HEK293 (cell line): ENCODE measurements around the gene GID8.
A peak's percentile ranks its signal among the peaks of the same experiment; 100 is the strongest.

Source experiments
- CTCF ChIA-PET: fragments of 350-600 bp; formaldehyde crosslinking; extraction: SDS; loops from one replicate; lab custom pipeline; 2021; ENCODE audit warnings: antibody characterized with exemption; lab: Yijun Ruan, JAX
- POLR2A ChIA-PET: fragments of 300-600 bp; formaldehyde crosslinking; extraction: SDS; loops from one replicate; lab custom pipeline; 2020; ENCODE audit warnings: antibody characterized with exemption, inconsistent platforms; lab: Yijun Ruan, JAX
- H3K27ac ChIP-seq: fragments of 200-500 bp; sonication (Bioruptor generic); 2 replicates; pipeline ENCODE4 v1.5.1; 2014; ENCODE audit warnings: low read depth, low read length, control low read depth, inconsistent platforms; ENCODE audit errors: extremely low read depth
- H3K36me3 ChIP-seq, 2 experiments: fragments of 200-500 bp in 1 of 2; sonication (Bioruptor generic) in 1 of 2; 1 replicate in 1 of 2; 2 replicates in 1 of 2; pipeline ENCODE4 v1.5.1; 2014 to 2017; ENCODE audit warnings: inconsistent platforms in 2 of 2, low read length in 2 of 2; ENCODE audit not compliant: control insufficient read depth in 2 of 2, insufficient read depth in 1 of 2
- H3K4me1 ChIP-seq: fragments of 200-500 bp; sonication (Bioruptor generic); 2 replicates; pipeline ENCODE4 v1.5.1; 2014; ENCODE audit warnings: mild to moderate bottlenecking, low read length, inconsistent platforms; ENCODE audit not compliant: control insufficient read depth, insufficient read depth
- H3K4me3 ChIP-seq: 2 replicates; pipeline ENCODE4 v1.5.1; 2011; ENCODE audit warnings: low read depth, mild to moderate bottlenecking, control low read depth, low read length, moderate library complexity
- H3K9me3 ChIP-seq: fragments of 200-500 bp; sonication (Bioruptor generic); 2 replicates; pipeline ENCODE4 v1.5.1; 2014; ENCODE audit warnings: low read depth, low read length, inconsistent platforms; ENCODE audit not compliant: control insufficient read depth, insufficient read depth
- HOXA7 ChIP-seq: sonication (generic); formaldehyde crosslinking; IDR thresholded peaks from 2 replicates; pipeline ENCODE4 v1.8.1; 2022; ENCODE audit warnings: missing genetic modification reagents, borderline replicate concordance
- MEIS1 ChIP-seq: sonication (generic); formaldehyde crosslinking; IDR thresholded peaks from 2 replicates; pipeline ENCODE4 v1.8.1; 2022; ENCODE audit warnings: missing genetic modification reagents, mild to moderate bottlenecking, borderline replicate concordance
- PRDM1 ChIP-seq: fragments of 450-650 bp; formaldehyde crosslinking; IDR thresholded peaks from 2 replicates; pipeline ENCODE4; 2016; ENCODE audit warnings: missing biosample characterization, missing genetic modification characterization
- REPIN1 ChIP-seq: fragments of 450-650 bp; formaldehyde crosslinking; IDR thresholded peaks from 2 replicates; pipeline ENCODE4 v1.5.1; 2017; ENCODE audit warnings: missing biosample characterization, missing genetic modification characterization, low read depth
- ZBTB20 ChIP-seq: fragments of 450-650 bp; formaldehyde crosslinking; IDR thresholded peaks from 2 replicates; pipeline ENCODE4 v1.5.1; 2016; ENCODE audit warnings: missing biosample characterization, missing genetic modification characterization
- ZBTB21 ChIP-seq: fragments of 450-650 bp; formaldehyde crosslinking; IDR thresholded peaks from 2 replicates; pipeline ENCODE4 v1.5.1; 2017; ENCODE audit warnings: missing biosample characterization, missing genetic modification characterization
- ZFHX2 ChIP-seq: fragments of 450-650 bp; formaldehyde crosslinking; conservative IDR thresholded peaks from 2 replicates; pipeline ENCODE4 v1.5.1; 2016; ENCODE audit warnings: missing biosample characterization, missing genetic modification characterization
- ZFP69B ChIP-seq: fragments of 450-650 bp; formaldehyde crosslinking; IDR thresholded peaks from 2 replicates; pipeline ENCODE4 v1.5.1; 2016; ENCODE audit warnings: missing biosample characterization, missing genetic modification characterization
- ZNF16 ChIP-seq: fragments of 450-650 bp; formaldehyde crosslinking; IDR thresholded peaks from 2 replicates; pipeline ENCODE4 v1.5.1; 2016; ENCODE audit warnings: low read depth, missing biosample characterization, missing genetic modification characterization
- ZNF292 ChIP-seq: fragments of 450-650 bp; formaldehyde crosslinking; IDR thresholded peaks from 2 replicates; pipeline ENCODE4 v1.5.1; 2016; ENCODE audit warnings: low read depth, missing biosample characterization, missing genetic modification characterization, borderline replicate concordance
- ZNF366 ChIP-seq: fragments of 450-650 bp; formaldehyde crosslinking; conservative IDR thresholded peaks from 2 replicates; pipeline ENCODE4 v1.5.1; 2016; ENCODE audit warnings: missing biosample characterization, missing genetic modification characterization
- ZNF404 ChIP-seq: fragments of 450-650 bp; formaldehyde crosslinking; IDR thresholded peaks from 2 replicates; pipeline ENCODE4 v1.5.1; 2017; ENCODE audit warnings: missing biosample characterization, missing genetic modification characterization
- ZNF473 ChIP-seq: fragments of 450-650 bp; formaldehyde crosslinking; IDR thresholded peaks from 2 replicates; pipeline ENCODE4 v1.5.1; 2017; ENCODE audit warnings: missing biosample characterization, missing genetic modification characterization
- ZSCAN16 ChIP-seq: fragments of 450-650 bp; formaldehyde crosslinking; IDR thresholded peaks from 2 replicates; pipeline ENCODE4 v1.5.1; 2016; ENCODE audit warnings: missing biosample characterization, missing genetic modification characterization
- TF ChIP-seq, protein P1 (sequence below): fragments of 450-650 bp; formaldehyde crosslinking; IDR thresholded peaks from 2 replicates; pipeline ENCODE4 v1.5.1; 2016; ENCODE audit warnings: missing biosample characterization, missing genetic modification characterization
- TF ChIP-seq, protein P2 (sequence below): fragments of 450-650 bp; formaldehyde crosslinking; IDR thresholded peaks from 2 replicates; pipeline ENCODE4 v1.5.1; 2016; ENCODE audit warnings: missing biosample characterization, missing genetic modification characterization
- TF ChIP-seq, protein P3 (sequence below): fragments of 450-650 bp; formaldehyde crosslinking; IDR thresholded peaks from 2 replicates; pipeline ENCODE4 v1.5.1; 2017; ENCODE audit warnings: missing biosample characterization, missing genetic modification characterization

Gene GID8

DNA sequence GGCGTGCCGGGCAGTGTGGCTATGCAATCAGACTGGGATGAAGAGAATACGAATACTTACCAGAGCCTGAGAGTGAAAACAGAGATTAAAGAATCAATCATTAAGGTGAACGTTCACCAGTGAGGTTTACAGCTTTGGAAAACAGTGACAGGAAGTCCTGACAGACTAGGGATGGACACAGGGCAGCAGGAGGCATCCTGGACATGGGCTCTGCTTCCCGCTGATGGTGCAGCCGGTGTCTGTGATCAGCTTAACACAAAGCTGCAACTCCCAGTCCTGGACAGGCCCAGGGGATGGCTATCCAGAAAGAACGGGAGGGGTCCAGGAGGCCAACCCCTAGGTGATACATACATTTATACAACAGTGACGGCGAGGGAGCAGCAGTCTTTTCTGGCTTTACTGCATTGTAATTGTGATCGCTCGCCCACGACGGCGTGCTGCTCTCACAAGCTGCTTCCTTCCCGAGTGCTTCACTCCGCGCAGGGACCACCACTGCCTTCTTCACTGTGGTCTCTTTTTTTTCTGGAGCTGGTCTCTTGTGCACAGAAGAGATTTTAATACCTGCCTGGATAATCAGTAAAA is 32.3 kb upstream of the GID8 start (continued):
- TF ChIP-seq ZNF292 (tag by site-specific recombination) (no peak), ZSCAN16 (no peak), ZNF16 (tag by site-specific recombination) (no peak), ZFHX2 (no peak), ZNF404 (no peak)
- TF ChIP-seq, protein P1, sequence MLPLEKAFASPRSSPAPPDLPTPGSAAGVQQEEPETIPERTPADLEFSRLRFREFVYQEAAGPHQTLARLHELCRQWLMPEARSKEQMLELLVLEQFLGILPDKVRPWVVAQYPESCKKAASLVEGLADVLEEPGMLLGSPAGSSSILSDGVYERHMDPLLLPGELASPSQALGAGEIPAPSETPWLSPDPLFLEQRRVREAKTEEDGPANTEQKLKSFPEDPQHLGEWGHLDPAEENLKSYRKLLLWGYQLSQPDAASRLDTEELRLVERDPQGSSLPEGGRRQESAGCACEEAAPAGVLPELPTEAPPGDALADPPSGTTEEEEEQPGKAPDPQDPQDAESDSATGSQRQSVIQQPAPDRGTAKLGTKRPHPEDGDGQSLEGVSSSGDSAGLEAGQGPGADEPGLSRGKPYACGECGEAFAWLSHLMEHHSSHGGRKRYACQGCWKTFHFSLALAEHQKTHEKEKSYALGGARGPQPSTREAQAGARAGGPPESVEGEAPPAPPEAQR = no peak
- TF ChIP-seq, protein P2, sequence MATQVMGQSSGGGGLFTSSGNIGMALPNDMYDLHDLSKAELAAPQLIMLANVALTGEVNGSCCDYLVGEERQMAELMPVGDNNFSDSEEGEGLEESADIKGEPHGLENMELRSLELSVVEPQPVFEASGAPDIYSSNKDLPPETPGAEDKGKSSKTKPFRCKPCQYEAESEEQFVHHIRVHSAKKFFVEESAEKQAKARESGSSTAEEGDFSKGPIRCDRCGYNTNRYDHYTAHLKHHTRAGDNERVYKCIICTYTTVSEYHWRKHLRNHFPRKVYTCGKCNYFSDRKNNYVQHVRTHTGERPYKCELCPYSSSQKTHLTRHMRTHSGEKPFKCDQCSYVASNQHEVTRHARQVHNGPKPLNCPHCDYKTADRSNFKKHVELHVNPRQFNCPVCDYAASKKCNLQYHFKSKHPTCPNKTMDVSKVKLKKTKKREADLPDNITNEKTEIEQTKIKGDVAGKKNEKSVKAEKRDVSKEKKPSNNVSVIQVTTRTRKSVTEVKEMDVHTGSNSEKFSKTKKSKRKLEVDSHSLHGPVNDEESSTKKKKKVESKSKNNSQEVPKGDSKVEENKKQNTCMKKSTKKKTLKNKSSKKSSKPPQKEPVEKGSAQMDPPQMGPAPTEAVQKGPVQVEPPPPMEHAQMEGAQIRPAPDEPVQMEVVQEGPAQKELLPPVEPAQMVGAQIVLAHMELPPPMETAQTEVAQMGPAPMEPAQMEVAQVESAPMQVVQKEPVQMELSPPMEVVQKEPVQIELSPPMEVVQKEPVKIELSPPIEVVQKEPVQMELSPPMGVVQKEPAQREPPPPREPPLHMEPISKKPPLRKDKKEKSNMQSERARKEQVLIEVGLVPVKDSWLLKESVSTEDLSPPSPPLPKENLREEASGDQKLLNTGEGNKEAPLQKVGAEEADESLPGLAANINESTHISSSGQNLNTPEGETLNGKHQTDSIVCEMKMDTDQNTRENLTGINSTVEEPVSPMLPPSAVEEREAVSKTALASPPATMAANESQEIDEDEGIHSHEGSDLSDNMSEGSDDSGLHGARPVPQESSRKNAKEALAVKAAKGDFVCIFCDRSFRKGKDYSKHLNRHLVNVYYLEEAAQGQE (tag by site-specific recombination) = no peak

DNA sequence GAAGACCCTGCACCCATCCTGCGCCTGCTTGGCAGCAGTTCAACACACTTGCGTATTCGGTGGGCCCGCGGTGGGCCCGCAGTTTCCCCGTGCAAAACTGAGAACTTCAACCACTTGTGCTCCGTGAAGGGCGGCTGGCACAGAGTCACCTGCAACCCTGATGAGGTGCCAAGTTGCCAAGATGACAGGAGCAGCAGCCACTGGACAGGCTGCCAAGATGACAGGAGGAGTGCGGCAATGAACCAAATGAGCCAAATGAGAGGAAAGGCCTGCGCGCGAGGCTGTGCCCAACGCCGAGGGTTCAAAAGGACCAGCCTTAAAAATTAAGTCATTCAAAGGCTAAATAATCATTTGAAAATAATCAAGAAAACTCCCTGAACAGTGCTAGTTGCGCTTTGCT is 31.7 kb upstream of the GID8 start:
- TF ChIP-seq MEIS1 = no peak
- no peak for TF ChIP-seq PRDM1 (tag by site-specific recombination)
- peak; percentile 56; the same call in 1 of the 2 replicates for TF ChIP-seq ZFP69B (tag by site-specific recombination)
- TF ChIP-seq ZNF366 (tag by site-specific recombination) = no peak
- TF ChIP-seq, protein P3, sequence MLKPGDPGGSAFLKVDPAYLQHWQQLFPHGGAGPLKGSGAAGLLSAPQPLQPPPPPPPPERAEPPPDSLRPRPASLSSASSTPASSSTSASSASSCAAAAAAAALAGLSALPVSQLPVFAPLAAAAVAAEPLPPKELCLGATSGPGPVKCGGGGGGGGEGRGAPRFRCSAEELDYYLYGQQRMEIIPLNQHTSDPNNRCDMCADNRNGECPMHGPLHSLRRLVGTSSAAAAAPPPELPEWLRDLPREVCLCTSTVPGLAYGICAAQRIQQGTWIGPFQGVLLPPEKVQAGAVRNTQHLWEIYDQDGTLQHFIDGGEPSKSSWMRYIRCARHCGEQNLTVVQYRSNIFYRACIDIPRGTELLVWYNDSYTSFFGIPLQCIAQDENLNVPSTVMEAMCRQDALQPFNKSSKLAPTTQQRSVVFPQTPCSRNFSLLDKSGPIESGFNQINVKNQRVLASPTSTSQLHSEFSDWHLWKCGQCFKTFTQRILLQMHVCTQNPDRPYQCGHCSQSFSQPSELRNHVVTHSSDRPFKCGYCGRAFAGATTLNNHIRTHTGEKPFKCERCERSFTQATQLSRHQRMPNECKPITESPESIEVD = no peak
- Histone ChIP-seq H3K4me3 (no peak overlapping the region), H3K36me3 (peaks cover 31 to 100% of the 10 kb centered on the region in 2 experiments), H3K27ac (no peak overlapping the region), H3K9me3 (no peaks in the 10 kb centered on the region), H3K4me1 (no peaks in the 10 kb centered on the region)
- CTCF ChIA-PET = interaction anchor here (0.8 to 2.4 kb wide), 2 partner anchors 12 to 18 kb away, joined by 3 to 14 read pairs; no protein-coding TSS in a partner anchor
- POLR2A ChIA-PET = no interaction called here

DNA sequence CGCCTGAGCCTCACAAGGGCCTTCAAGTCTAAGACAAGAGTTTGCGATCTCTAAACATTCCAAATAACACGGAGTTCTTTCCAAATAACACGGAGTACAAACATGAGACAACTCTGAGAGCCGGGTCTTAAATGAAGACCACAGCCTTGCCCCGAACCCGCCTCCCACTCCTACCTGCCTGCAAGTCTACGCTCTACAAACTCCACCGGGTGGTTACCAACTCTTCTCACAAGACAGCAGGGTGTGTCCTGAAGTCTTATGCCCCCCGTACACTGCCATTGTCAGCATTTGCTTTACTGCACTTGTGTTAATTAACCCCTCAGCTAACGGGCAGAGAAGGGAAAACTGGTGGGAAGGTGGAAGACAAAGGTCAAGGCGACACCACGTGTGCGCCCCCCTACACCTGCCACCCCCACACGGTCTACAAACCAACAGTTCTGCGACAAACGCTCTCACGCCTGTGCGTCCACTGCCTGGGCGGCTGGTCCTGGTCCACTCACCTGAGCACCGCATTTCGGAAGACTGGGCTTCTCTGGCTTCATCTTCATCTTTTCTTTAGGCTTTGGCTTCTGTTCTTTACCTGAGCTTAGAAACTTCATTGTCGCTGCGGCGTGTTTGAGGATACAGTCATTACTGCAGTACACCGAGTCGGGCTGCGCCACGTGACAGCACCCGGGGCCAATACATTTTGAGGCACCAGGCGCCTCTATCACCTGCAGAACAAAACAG is 31.1 kb upstream of the GID8 start:
- Histone ChIP-seq H3K36me3 (peaks cover 31 to 100% of the 10 kb centered on the region in 2 experiments), H3K4me1 (no peaks in the 10 kb centered on the region), H3K27ac (no peak overlapping the region), H3K4me3 (no peak overlapping the region), H3K9me3 (no peaks in the 10 kb centered on the region)
- ChIA-PET CTCF (interaction anchor here (0.6 to 3.1 kb wide), 10 partner anchors 9 to 140 kb away, joined by 3 to 27 read pairs (median 8); partner anchors contain the start of gene DIDO1), POLR2A (no interaction called here)
- TF ChIP-seq ZBTB21 (tag by site-specific recombination) (no peak), REPIN1 (tag by site-specific recombination) (no peak), ZNF473 (tag by site-specific recombination) (no peak), ZBTB20 (tag by site-specific recombination) (no peak), HOXA7 (no peak)
